Endothelial cell of umbilical vein (primary cell): ENCODE data around the gene TM4SF4. TPM values are rescaled to one million over a fixed set of nuclear protein-coding genes. Genes with fewer than 3 reads are reported as not detected.

Experiments used
- BruUV-seq: library from RNA; stranded (reverse); fragments of 400-500 nt; replicated peaks from 2 replicates; lab custom pipeline; 2021; lab: Mats Ljungman, UMichigan
- CTCF ChIA-PET: fragments of 300-600, 350-600 bp; sonication (Branson Sonifier 250); formaldehyde crosslinking; loops from one replicate; lab custom pipeline; 2021; ENCODE audit warnings: antibody characterized with exemption, inconsistent platforms; lab: Charles Lee
- POLR2A ChIA-PET: fragments of 300-600, 350-600 bp; sonication (Branson Sonifier 250); formaldehyde crosslinking; loops from one replicate; lab custom pipeline; 2021; ENCODE audit warnings: antibody characterized with exemption, inconsistent platforms; lab: Charles Lee
- DNase-seq: peaks from one replicate; pipeline ENCODE4 v3.0.0-alpha.2; 2011; ENCODE audit warnings: low read depth, low spot score
- FAIRE-seq: peaks from 2 replicates; lab custom pipeline; 2011; peaks lifted over from hg19 to GRCh38; lab: Jason Lieb, UNC
- H2AFZ ChIP-seq: 2 replicates; pipeline ENCODE4 v1.6.0; 2012; ENCODE audit warnings: low read depth, low read length, control low read depth, inconsistent platforms
- H3K27ac ChIP-seq: 2 replicates; pipeline ENCODE4 v1.5.1; 2011; ENCODE audit warnings: low read depth, mild to moderate bottlenecking, control low read depth, low read length, moderate library complexity; ENCODE audit not compliant: insufficient read depth
- H3K27me3 ChIP-seq, 2 experiments: 2 replicates each; pipeline versions ENCODE4 v1.6.0 to v1.6.1; 2011; ENCODE audit warnings: low read length in 2 of 2, mixed read lengths in 1 of 2; ENCODE audit not compliant: control insufficient read depth in 2 of 2, insufficient read depth in 2 of 2
- H3K36me3 ChIP-seq, 2 experiments: 2 replicates in 1 of 2; 3 replicates in 1 of 2; pipeline ENCODE4 v1.5.1; 2011; ENCODE audit warnings: low read length in 2 of 2, mild to moderate bottlenecking in 1 of 2, moderate library complexity in 1 of 2; ENCODE audit not compliant: control insufficient read depth in 2 of 2, insufficient read depth in 2 of 2; ENCODE audit errors: extremely low read depth in 1 of 2
- H3K4me1 ChIP-seq: 3 replicates; pipeline ENCODE4 v1.5.1; 2011; ENCODE audit warnings: mild to moderate bottlenecking, low read length; ENCODE audit not compliant: control insufficient read depth, insufficient read depth; ENCODE audit errors: extremely low read depth
- H3K4me2 ChIP-seq: 2 replicates; pipeline ENCODE4 v1.6.1; 2011; ENCODE audit warnings: low read length, control low read depth, mixed read lengths; ENCODE audit not compliant: insufficient read depth
- H3K4me3 ChIP-seq, 3 experiments: fragments of 200-600 bp in 1 of 3; sonication (generic), shearing (Covaris generic) in 1 of 3; replicated peaks in 1 of 3; 2 replicates each; pipeline ENCODE4 v1.5.1; 2011 to 2016; ENCODE audit warnings: control low read depth in 3 of 3, low read length in 3 of 3, mild to moderate bottlenecking in 2 of 3, inconsistent platforms in 1 of 3, low read depth in 1 of 3, moderate library complexity in 1 of 3; ENCODE audit not compliant: insufficient read depth in 1 of 3
- H3K79me2 ChIP-seq: 2 replicates; pipeline ENCODE4 v1.6.0; 2012; ENCODE audit warnings: low read length, inconsistent platforms; ENCODE audit not compliant: control insufficient read depth, insufficient read depth
- H3K9ac ChIP-seq: replicated peaks from 2 replicates; pipeline ENCODE3; 2011; ENCODE audit warnings: low read length, control low read depth; ENCODE audit not compliant: insufficient read depth; ENCODE audit errors: extremely low read depth
- H3K9me1 ChIP-seq: replicated peaks from 3 replicates; pipeline ENCODE4 v1.6.0; 2011; ENCODE audit warnings: mild to moderate bottlenecking, low read length; ENCODE audit not compliant: control insufficient read depth, insufficient read depth; ENCODE audit errors: extremely low read depth
- H3K9me3 ChIP-seq: replicated peaks from 2 replicates; pipeline ENCODE4 v1.5.1; 2012; ENCODE audit warnings: low read length, inconsistent platforms; ENCODE audit not compliant: control insufficient read depth, insufficient read depth
- H4K20me1 ChIP-seq: replicated peaks from 2 replicates; pipeline ENCODE3; 2011; ENCODE audit warnings: mild to moderate bottlenecking, low read length; ENCODE audit not compliant: control insufficient read depth, insufficient read depth; ENCODE audit errors: extremely low read depth
- CTCF ChIP-seq, 2 donors: IDR thresholded peaks; 1 replicate in 1 of 2; 2 replicates in 1 of 2; pipeline ENCODE4 v1.5.1; 2011; ENCODE audit warnings: low read length in 2 of 2, mild to moderate bottlenecking in 2 of 2, moderate library complexity in 2 of 2, control low read depth in 1 of 2, inconsistent platforms in 1 of 2, low read depth in 1 of 2; ENCODE audit not compliant: insufficient read depth in 1 of 2; ENCODE audit errors: extremely low read depth in 1 of 2
- EZH2 ChIP-seq: IDR thresholded peaks from 2 replicates; pipeline ENCODE4 v1.6.1; 2012; ENCODE audit warnings: borderline replicate concordance, low read depth, mild to moderate bottlenecking, moderate library complexity, low read length, inconsistent platforms; ENCODE audit not compliant: severe bottlenecking
- FOS ChIP-seq: IDR thresholded peaks from 2 replicates; pipeline ENCODE4 v1.6.1; 2011; ENCODE audit warnings: mild to moderate bottlenecking, low read length, moderate library complexity, borderline replicate concordance; ENCODE audit not compliant: insufficient read depth
- GATA2 ChIP-seq: IDR thresholded peaks from 2 replicates; pipeline ENCODE4 v1.7.0; 2011; ENCODE audit warnings: low read depth, mild to moderate bottlenecking, moderate library complexity, mixed read lengths, low read length; ENCODE audit not compliant: insufficient read length, insufficient read depth
- JUN ChIP-seq: IDR thresholded peaks from 2 replicates; pipeline ENCODE4 v1.6.1; 2011; ENCODE audit warnings: borderline replicate concordance, low read depth; ENCODE audit not compliant: insufficient read length, insufficient read depth
- MAX ChIP-seq: IDR thresholded peaks from 2 replicates; pipeline ENCODE4 v1.6.1; 2011; ENCODE audit not compliant: insufficient read depth, insufficient read length
- MYC ChIP-seq: IDR thresholded peaks from one replicate; pipeline ENCODE4 v1.6.1; 2011; ENCODE audit warnings: mild to moderate bottlenecking, low read depth, low read length
- POLR2A ChIP-seq: IDR thresholded peaks from 2 replicates; pipeline ENCODE4 v1.6.1; 2012; ENCODE audit warnings: low read depth, mild to moderate bottlenecking, control low read depth, low read length
- POLR2AphosphoS5 ChIP-seq: IDR thresholded peaks from 2 replicates; pipeline ENCODE4 v1.6.1; 2012; ENCODE audit warnings: low read depth, mild to moderate bottlenecking, control low read depth, low read length, moderate library complexity; ENCODE audit not compliant: insufficient read depth
- dilution Hi-C: fragments of 300-500 bp; cut with MboI; formaldehyde crosslinking; loops from one replicate; pipeline ENCODE4 v1.15.0; 2019; ENCODE audit warnings: low sequenced_read_pairs; ENCODE audit not compliant: extremely low pct_ligation_motif_present
- intact Hi-C: fragments of 100-400 bp; cut with micrococcal nuclease; formaldehyde crosslinking; loops from one replicate; pipeline ENCODE4 v1.10.0; 2022
- polyA plus RNA-seq, 4 experiments: library from polyadenylated mRNA; depleted of rRNA in 3 of 4; stranded (reverse) in 3 of 4; unstranded in 1 of 4; fragments of >200 nt; gene quantifications; 2 replicates each; pipeline versions ENCODE4 v1.2.1 to v1.2.3, GENCODE V29; 2011 to 2012; ENCODE audit warnings: missing spikeins in 1 of 4
- total RNA-seq: library from RNA; stranded (reverse); gene quantifications from 2 replicates; pipeline ENCODE4 v1.2.3, GENCODE V29; 2021

The TM4SF4 gene
- total and polyA plus RNA-seq, 2 donors (not counting 3 experiments of a cell fraction or from before 2014, with no cell fraction given): not detected

GRCh38 chr3:149547954-149548668 is 73.6 kb downstream of the TM4SF4 start:
- no peak overlapping the region for H3K4me2 ChIP-seq
- BruUV-seq: no TSS peak
- H3K9me3 ChIP-seq: no peaks in the 10 kb centered on the region
- FAIRE-seq (no peak), DNase-seq (no peak)
- no peak for TF ChIP-seq MAX
- peak; percentile 41 for TF ChIP-seq POLR2A
- no peaks in the 10 kb centered on the region for H4K20me1 ChIP-seq
- H3K4me1 ChIP-seq: peaks cover 52% of the 10 kb centered on the region
- H3K36me3 ChIP-seq: peaks cover 9 to 25% of the 10 kb centered on the region in 2 experiments
- H3K27ac ChIP-seq: peak overlapping the region; percentile 25
- no peaks in the 10 kb centered on the region for H3K27me3 ChIP-seq
- H3K4me3 ChIP-seq: no peak overlapping the region
- no peak overlapping the region for H2AFZ ChIP-seq
- H3K9me1 ChIP-seq: no peaks in the 10 kb centered on the region
- ChIA-PET POLR2A (interaction anchor here (1.5 kb wide), 1 partner anchor 14 kb away, joined by 4 read pairs; no protein-coding TSS in a partner anchor), CTCF (interaction anchor here (1.3 kb wide), 1 partner anchor 9 kb away, joined by 3 read pairs; no protein-coding TSS in a partner anchor)
- intact Hi-C loops: no loop called here
- H3K79me2 ChIP-seq: peaks cover 90% of the 10 kb centered on the region
- dilution Hi-C loops: no loop called here
- no peak overlapping the region for H3K9ac ChIP-seq

GRCh38 chr3:149548669-149549065 is 74.2 kb downstream of the TM4SF4 start:
- no peaks in the 10 kb centered on the region for H3K9me1 ChIP-seq
- peaks cover 9 to 25% of the 10 kb centered on the region in 2 experiments for H3K36me3 ChIP-seq
- H3K9ac ChIP-seq: no peak overlapping the region
- no peak overlapping the region for H3K4me3 ChIP-seq
- CTCF ChIA-PET: no interaction called here
- H3K27ac ChIP-seq: peak overlapping the region; percentile 25
- H3K9me3 ChIP-seq: no peaks in the 10 kb centered on the region
- H2AFZ ChIP-seq: no peak overlapping the region
- H3K27me3 ChIP-seq: no peaks in the 10 kb centered on the region
- intact Hi-C loops: no loop called here
- peaks cover 96% of the 10 kb centered on the region for H3K79me2 ChIP-seq
- no peaks in the 10 kb centered on the region for H4K20me1 ChIP-seq
- POLR2A ChIA-PET: interaction anchor here (1.5 kb wide), 1 partner anchor 14 kb away, joined by 4 read pairs; no protein-coding TSS in a partner anchor
- dilution Hi-C loops: no loop called here
- TF ChIP-seq POLR2A: no peak
- no peak for TF ChIP-seq GATA2
- no peak for TF ChIP-seq MAX
- TF ChIP-seq POLR2AphosphoS5: no peak
- TF ChIP-seq MYC: no peak
- no peak for TF ChIP-seq CTCF (IDR thresholded peaks at IDR 0.05; ENCODE audit: extremely low read depth in 1 of 2, insufficient read depth in 1 of 2, low read depth in 1 of 2, low read length in 2 of 2)
- TF ChIP-seq FOS: no peak
- no peak for TF ChIP-seq JUN
- TF ChIP-seq EZH2: no peak
- FAIRE-seq (no peak), DNase-seq (no peak)
- no peak overlapping the region for H3K4me2 ChIP-seq
- peaks cover 52% of the 10 kb centered on the region for H3K4me1 ChIP-seq
- no TSS peak for BruUV-seq
